Natural killer cell (primary cell): ENCODE data around the gene SLCO2A1. TPM values are rescaled to one million over a fixed set of nuclear protein-coding genes. Genes with fewer than 3 reads are reported as not detected.

Experiments
- ATAC-seq, 3 donors: fragments of 150-1000 bp in 2 of 3; fragments of 200-7000 bp in 1 of 3; cut with Tn5 transposase; 1 replicate in 1 of 3; 2 replicates in 2 of 3; pipeline ENCODE4 v1.10.0; 2021; ENCODE audit warnings: mild to moderate bottlenecking in 2 of 3, moderate library complexity in 2 of 3
- DNase-seq, 2 donors: peaks; one replicate each; pipeline versions ENCODE4 v3.0.0 to v3.0.0-alpha.2; 2013 to 2021; ENCODE audit warnings: mixed read lengths in 1 of 2
- H3K27ac ChIP-seq: one replicate; pipeline ENCODE4 v1.5.1; 2013; ENCODE audit warnings: mild to moderate bottlenecking, low read length
- H3K27me3 ChIP-seq: one replicate; pipeline ENCODE4 v1.6.1; 2013; ENCODE audit warnings: low read length; ENCODE audit not compliant: control insufficient read depth, insufficient read depth
- H3K36me3 ChIP-seq: one replicate; pipeline ENCODE4 v1.6.1; 2013; ENCODE audit warnings: low read length; ENCODE audit not compliant: control insufficient read depth, insufficient read depth
- H3K4me1 ChIP-seq: one replicate; pipeline ENCODE4 v1.6.1; 2013; ENCODE audit warnings: low read length; ENCODE audit not compliant: control insufficient read depth, insufficient read depth
- H3K4me3 ChIP-seq: one replicate; pipeline ENCODE4 v1.5.1; 2013; ENCODE audit warnings: low read length
- H3K9me3 ChIP-seq: one replicate; pipeline ENCODE4 v1.6.1; 2013; ENCODE audit warnings: low read length; ENCODE audit not compliant: control insufficient read depth, insufficient read depth
- H3K27ac Mint-ChIP-seq, 2 donors: one replicate each; pipeline ENCODE4 v1.8.0; 2022; ENCODE audit warnings: mild to moderate bottlenecking in 2 of 2, mixed read lengths in 2 of 2, moderate library complexity in 1 of 2
- H3K27me3 Mint-ChIP-seq, 2 donors: one replicate each; pipeline ENCODE4 v1.8.0; 2022; ENCODE audit warnings: low read depth in 2 of 2, mixed read lengths in 2 of 2
- H3K36me3 Mint-ChIP-seq: one replicate; pipeline ENCODE4 v1.8.0; 2022; ENCODE audit warnings: mixed read lengths
- H3K4me1 Mint-ChIP-seq, 2 donors: one replicate each; pipeline ENCODE4 v1.8.0; 2022; ENCODE audit warnings: mixed read lengths in 2 of 2
- H3K4me3 Mint-ChIP-seq: one replicate; pipeline ENCODE4 v1.8.0; 2022; ENCODE audit warnings: mild to moderate bottlenecking, moderate library complexity, mixed read lengths
- H3K9me3 Mint-ChIP-seq, 2 donors: one replicate each; pipeline ENCODE4 v1.8.0; 2022; ENCODE audit warnings: mixed read lengths in 2 of 2
- CTCF ChIP-seq: fragments of 200-600 bp; IDR thresholded peaks from one replicate; pipeline ENCODE4 v1.8.0; 2022; ENCODE audit warnings: antibody characterized with exemption
- WGBS: methylation state at CpG from one replicate; pipeline ENCODE4 v1.1.7; 2013; ENCODE audit warnings: missing lambda C conversion rate; ENCODE audit not compliant: insufficient coverage; 5-methylcytosine and 5-hydroxymethylcytosine counted together
- intact Hi-C: fragments of 100-400 bp; cut with micrococcal nuclease; formaldehyde crosslinking; loops from one replicate; pipeline ENCODE4 v1.14.2; 2022
- total RNA-seq, 4 donors: library from RNA; stranded (reverse); fragments of 120-200 nt in 1 of 4; gene quantifications; one replicate each; pipeline versions ENCODE4 v1.2.3 to v1.2.4, GENCODE V29; 2013 to 2022

SLCO2A1 gene
- total RNA-seq, 3 donors from 2014 or later (not counting 1 experiment from before 2014, with no cell fraction given) = not detected

- Mint-ChIP-seq H3K27ac (peak overlapping the region in 1 of 2 donors; percentile 29), H3K36me3 (no peaks in the 10 kb centered on the region), H3K27me3 (peaks cover 17 to 18% of the 10 kb centered on the region in 2 donors), H3K9me3 (no peaks in the 10 kb centered on the region), H3K4me3 (peak overlapping the region; percentile 31), H3K4me1 (peaks cover 5 to 17% of the 10 kb centered on the region in 2 donors)
- intact Hi-C loops = loop anchor here (5.0 kb wide), 2 partner anchors 111 to 1201 kb away; no protein-coding TSS in a partner anchor
- DNase-seq (no peak), ATAC-seq (no peak)
- Histone ChIP-seq H3K36me3 (no peaks in the 10 kb centered on the region), H3K27me3 (no peaks in the 10 kb centered on the region), H3K4me3 (no peak overlapping the region), H3K9me3 (no peaks in the 10 kb centered on the region), H3K27ac (no peak overlapping the region), H3K4me1 (peaks cover 10% of the 10 kb centered on the region)
- no peak for TF ChIP-seq CTCF
- 78% methylated on average over 20 of the region's 20 CpGs for WGBS
These were observed 101.4 kb downstream of the SLCO2A1 start for GRCh38 chr3:133928136-133928893.

DNA sequence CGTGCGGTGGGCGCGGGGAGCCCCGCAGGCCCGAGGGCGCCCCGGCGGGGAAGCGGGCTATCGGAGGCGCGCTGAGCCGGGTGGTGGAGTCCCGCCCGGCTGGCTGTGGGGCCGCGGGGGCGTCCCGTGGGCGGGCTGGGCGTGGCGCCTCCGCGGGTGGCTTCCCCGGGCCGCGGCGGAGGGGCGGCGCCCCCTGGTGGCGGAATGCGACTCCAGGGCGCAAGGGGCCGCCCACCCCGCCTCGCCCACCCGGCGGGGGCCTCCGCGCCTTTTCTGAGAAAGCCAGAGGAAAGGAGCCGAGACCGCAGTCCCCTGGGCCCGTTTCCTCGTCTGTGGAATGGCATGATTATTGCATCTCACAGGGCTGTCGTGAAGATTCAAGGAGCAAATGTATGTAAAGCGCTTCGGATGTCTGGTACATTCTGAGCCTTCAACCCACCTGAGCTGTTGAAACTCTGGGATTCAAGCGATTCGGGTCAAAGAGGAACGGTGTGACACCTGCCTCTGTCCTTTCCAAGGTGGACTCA lies 102.1 kb downstream of the SLCO2A1 start:
- Histone ChIP-seq H3K27me3 (no peaks in the 10 kb centered on the region), H3K4me1 (peaks cover 10% of the 10 kb centered on the region), H3K27ac (no peak overlapping the region), H3K4me3 (peak overlapping the region; percentile 41), H3K36me3 (no peaks in the 10 kb centered on the region), H3K9me3 (no peaks in the 10 kb centered on the region)
- H3K27ac Mint-ChIP-seq = peak overlapping the region in 1 of 2 donors; percentile 52
- 1% methylated on average over 51 of the region's 51 CpGs for WGBS
- intact Hi-C loops = loop anchor here (5.0 kb wide), 2 partner anchors 110 to 1200 kb away; no protein-coding TSS in a partner anchor
- ATAC-seq (peak; percentile 92 to 99 (median 97)), DNase-seq (peak; percentile 71 to 89)
- peak overlapping the region; percentile 81 for H3K4me3 Mint-ChIP-seq
- H3K4me1 Mint-ChIP-seq = peaks cover 5 to 17% of the 10 kb centered on the region in 2 donors
- no peaks in the 10 kb centered on the region for H3K36me3 Mint-ChIP-seq
- peaks cover 18 to 19% of the 10 kb centered on the region in 2 donors for H3K27me3 Mint-ChIP-seq
- peak; percentile 66 for TF ChIP-seq CTCF
- H3K9me3 Mint-ChIP-seq = no peaks in the 10 kb centered on the region

DNA sequence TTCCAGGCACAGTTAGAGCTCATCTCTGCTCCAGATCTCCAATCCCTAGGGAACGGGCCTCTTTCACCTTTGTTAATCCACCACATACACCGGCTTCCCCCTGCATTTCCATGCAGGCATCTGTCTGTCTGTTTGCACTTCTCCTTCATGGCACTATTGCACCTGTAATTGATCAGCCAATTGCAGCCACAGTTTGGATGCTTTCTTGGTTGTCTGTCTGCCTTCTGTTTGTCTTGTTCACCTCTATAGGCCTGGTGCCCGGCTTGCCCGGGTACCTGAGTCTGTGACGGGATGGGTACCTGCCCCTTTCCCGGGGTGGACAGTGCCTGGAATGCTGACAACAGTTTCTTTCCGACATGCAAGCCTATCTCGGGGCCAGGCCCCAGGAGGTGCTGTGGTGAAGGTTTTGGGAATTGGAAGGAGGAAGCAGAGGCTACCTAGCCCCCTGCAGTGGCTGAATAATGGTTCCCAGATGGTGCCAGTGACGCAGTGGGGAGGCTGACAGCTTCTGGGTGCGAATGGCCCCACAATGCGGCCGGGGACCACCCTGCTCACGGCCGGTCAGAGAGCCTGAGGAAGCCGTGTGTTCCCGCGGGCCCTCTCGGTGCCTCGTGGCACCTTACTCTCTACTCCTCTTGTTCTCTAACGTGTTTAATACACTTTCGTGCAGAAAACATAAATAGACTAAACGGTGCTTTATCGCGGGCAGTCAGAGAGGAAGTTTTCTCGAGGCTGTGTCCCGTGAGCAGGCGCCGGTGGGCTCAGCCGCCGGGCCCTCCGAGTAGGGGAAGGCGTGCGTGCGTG lies 102.8 kb downstream of the SLCO2A1 start:
- Histone ChIP-seq H3K4me1 (peaks cover 10% of the 10 kb centered on the region), H3K4me3 (peak overlapping the region; percentile 41), H3K27me3 (no peaks in the 10 kb centered on the region), H3K36me3 (no peaks in the 10 kb centered on the region), H3K27ac (no peak overlapping the region), H3K9me3 (no peaks in the 10 kb centered on the region)
- Mint-ChIP-seq H3K4me3 (peak overlapping the region; percentile 81), H3K9me3 (no peaks in the 10 kb centered on the region), H3K36me3 (no peaks in the 10 kb centered on the region), H3K4me1 (peaks cover 5 to 17% of the 10 kb centered on the region in 2 donors), H3K27me3 (peaks cover 18 to 21% of the 10 kb centered on the region in 2 donors), H3K27ac (peak overlapping the region in 1 of 2 donors; percentile 52)
- ATAC-seq (no peak), DNase-seq (peak in 1 of 2 donors; percentile 9)
- whole genome bisulfite sequencing = 22% methylated on average over 34 of the region's 34 CpGs
- no peak for TF ChIP-seq CTCF
- intact Hi-C loops = loop anchor here (5.0 kb wide), 2 partner anchors 110 to 1200 kb away; no protein-coding TSS in a partner anchor
